MM.1S (cell line): Measurements from ENCODE around the gene LINC00305.

ENCODE experiments used
- DNase-seq: peaks from one replicate; pipeline ENCODE4 v3.0.0-alpha.2; 2015
- H2AFZ ChIP-seq: fragments of 300-600 bp; sonication (generic); 2 replicates; pipeline ENCODE4 v1.6.0; 2016; ENCODE audit warnings: antibody characterized with exemption, low read length
- H3F3A ChIP-seq: fragments of 300-600 bp; sonication (generic); 2 replicates; pipeline ENCODE4 v1.6.1; 2016; ENCODE audit warnings: mild to moderate bottlenecking, antibody characterized with exemption, low read length, moderate library complexity, mixed read lengths; ENCODE audit not compliant: insufficient read depth
- H3K27ac ChIP-seq: fragments of 300-600 bp; sonication (generic); 2 replicates; pipeline ENCODE4 v1.5.1; 2016; ENCODE audit warnings: mild to moderate bottlenecking, low read length
- H3K27me3 ChIP-seq: fragments of 300-600 bp; sonication (generic); replicated peaks from 2 replicates; pipeline ENCODE4 v1.6.0; 2016; ENCODE audit warnings: low read length; ENCODE audit not compliant: insufficient read depth
- H3K36me3 ChIP-seq: fragments of 300-600 bp; sonication (generic); replicated peaks from 2 replicates; pipeline ENCODE4 v1.6.1; 2016; ENCODE audit warnings: mild to moderate bottlenecking, low read length, mixed read lengths; ENCODE audit not compliant: insufficient read depth
- H3K4me1 ChIP-seq: fragments of 300-600 bp; sonication (generic); 2 replicates; pipeline ENCODE4 v1.6.1; 2016; ENCODE audit warnings: low read length, mixed read lengths
- H3K4me2 ChIP-seq: fragments of 300-600 bp; sonication (generic); 2 replicates; pipeline ENCODE4 v1.6.0; 2016; ENCODE audit warnings: low read depth, low read length
- H3K4me3 ChIP-seq: fragments of 300-600 bp; sonication (generic); 2 replicates; pipeline ENCODE4 v1.5.1; 2016; ENCODE audit warnings: low read length, mixed read lengths
- H3K79me2 ChIP-seq: fragments of 300-600 bp; sonication (generic); 2 replicates; pipeline ENCODE4 v1.6.1; 2016; ENCODE audit warnings: mixed run types, low read length, mixed read lengths
- H3K9ac ChIP-seq: fragments of 300-600 bp; sonication (generic); 2 replicates; pipeline ENCODE4 v1.6.1; 2016; ENCODE audit warnings: low read length, mixed read lengths
- H3K9me2 ChIP-seq: fragments of 300-600 bp; sonication (generic); replicated peaks from 2 replicates; pipeline ENCODE4 v1.6.1; 2016; ENCODE audit warnings: mild to moderate bottlenecking, low read length, mixed read lengths; ENCODE audit not compliant: insufficient read depth
- H3K9me3 ChIP-seq: fragments of 300-600 bp; sonication (generic); replicated peaks from 2 replicates; pipeline ENCODE4 v1.6.1; 2016; ENCODE audit warnings: mild to moderate bottlenecking, low read length, mixed read lengths; ENCODE audit not compliant: insufficient read depth
- H4K20me1 ChIP-seq: fragments of 300-600 bp; sonication (generic); 2 replicates; pipeline ENCODE4 v1.6.1; 2016; ENCODE audit warnings: mild to moderate bottlenecking, low read length, moderate library complexity, mixed read lengths; ENCODE audit not compliant: insufficient read depth
- EZH2 ChIP-seq: fragments of 300-600 bp; sonication (generic); optimal IDR thresholded peaks from 2 replicates; pipeline ENCODE3; 2017; ENCODE audit warnings: low read depth, mild to moderate bottlenecking, antibody characterized with exemption, low read length, mixed read lengths
- EZH2phosphoT487 ChIP-seq: fragments of 300-600 bp; sonication (generic); IDR thresholded peaks from 2 replicates; pipeline ENCODE4 v1.6.1; 2018; ENCODE audit warnings: antibody characterized with exemption, low read length
- TF ChIP-seq, protein P1 (sequence below): fragments of 300-600 bp; sonication (generic); IDR thresholded peaks from 2 replicates; pipeline ENCODE4 v1.5.1; 2016; ENCODE audit warnings: antibody characterized with exemption, low read length, mixed read lengths

Gene LINC00305

DNA sequence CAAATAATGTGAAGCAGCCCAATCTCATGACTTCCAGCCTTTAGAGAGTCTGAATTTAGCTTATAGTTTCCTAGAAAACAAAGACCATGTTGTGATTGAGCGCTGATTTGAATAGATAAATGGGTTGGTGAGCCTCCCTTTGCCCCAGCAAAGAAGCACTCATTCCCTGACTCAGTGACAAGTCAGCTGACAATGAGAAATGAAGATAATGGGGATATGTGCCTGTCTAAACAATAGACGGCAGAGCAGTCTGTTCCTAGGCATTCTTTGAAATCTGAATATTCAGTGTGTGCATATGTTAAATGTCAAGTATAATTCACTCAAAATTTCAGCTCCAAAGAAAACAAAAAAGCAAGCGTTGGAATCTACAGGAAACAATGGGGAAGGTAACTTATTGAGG, 34.8 kb upstream of the LINC00305 start:
- Histone ChIP-seq H3K4me1 (no peaks in the 10 kb centered on the region), H3K4me2 (no peak overlapping the region), H4K20me1 (no peaks in the 10 kb centered on the region), H3K9me3 (no peaks in the 10 kb centered on the region), H3K9ac (no peak overlapping the region), H3K27ac (no peak overlapping the region), H3K27me3 (no peaks in the 10 kb centered on the region), H2AFZ (no peak overlapping the region), H3K4me3 (no peak overlapping the region), H3K36me3 (no peaks in the 10 kb centered on the region), H3K79me2 (no peaks in the 10 kb centered on the region), H3K9me2 (no peaks in the 10 kb centered on the region), H3F3A (no peaks in the 10 kb centered on the region)
- no peak for TF ChIP-seq EZH2
- no peak for TF ChIP-seq EZH2phosphoT487
- TF ChIP-seq, protein P1, sequence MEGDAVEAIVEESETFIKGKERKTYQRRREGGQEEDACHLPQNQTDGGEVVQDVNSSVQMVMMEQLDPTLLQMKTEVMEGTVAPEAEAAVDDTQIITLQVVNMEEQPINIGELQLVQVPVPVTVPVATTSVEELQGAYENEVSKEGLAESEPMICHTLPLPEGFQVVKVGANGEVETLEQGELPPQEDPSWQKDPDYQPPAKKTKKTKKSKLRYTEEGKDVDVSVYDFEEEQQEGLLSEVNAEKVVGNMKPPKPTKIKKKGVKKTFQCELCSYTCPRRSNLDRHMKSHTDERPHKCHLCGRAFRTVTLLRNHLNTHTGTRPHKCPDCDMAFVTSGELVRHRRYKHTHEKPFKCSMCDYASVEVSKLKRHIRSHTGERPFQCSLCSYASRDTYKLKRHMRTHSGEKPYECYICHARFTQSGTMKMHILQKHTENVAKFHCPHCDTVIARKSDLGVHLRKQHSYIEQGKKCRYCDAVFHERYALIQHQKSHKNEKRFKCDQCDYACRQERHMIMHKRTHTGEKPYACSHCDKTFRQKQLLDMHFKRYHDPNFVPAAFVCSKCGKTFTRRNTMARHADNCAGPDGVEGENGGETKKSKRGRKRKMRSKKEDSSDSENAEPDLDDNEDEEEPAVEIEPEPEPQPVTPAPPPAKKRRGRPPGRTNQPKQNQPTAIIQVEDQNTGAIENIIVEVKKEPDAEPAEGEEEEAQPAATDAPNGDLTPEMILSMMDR = no peak
- no peak for DNase-seq

DNA sequence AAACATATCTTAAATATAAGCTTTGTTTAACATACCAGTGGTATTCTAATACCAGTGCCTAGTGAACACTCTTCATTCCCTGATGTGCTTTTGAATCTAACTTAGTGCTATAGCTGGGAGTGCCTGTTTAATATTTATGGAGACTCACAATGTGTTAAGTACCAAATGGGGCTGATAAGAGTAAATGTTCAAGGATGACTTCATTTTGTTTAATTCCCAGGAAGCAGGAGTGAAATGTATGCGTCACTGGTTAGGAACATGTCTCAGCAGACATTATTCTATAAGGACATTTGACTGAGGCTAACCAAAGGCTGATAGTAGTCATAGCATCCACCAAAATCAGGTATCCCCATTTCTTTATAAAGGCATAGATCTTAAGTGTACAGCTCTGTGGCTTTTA, 31.7 kb upstream of the LINC00305 start:
- no peak overlapping the region for H3K27ac ChIP-seq
- H3K9me3 ChIP-seq = no peaks in the 10 kb centered on the region
- no peaks in the 10 kb centered on the region for H3K27me3 ChIP-seq
- no peak for DNase-seq
- H2AFZ ChIP-seq = no peak overlapping the region
- H3K4me3 ChIP-seq = no peak overlapping the region
- H3K9me2 ChIP-seq = no peaks in the 10 kb centered on the region
- no peaks in the 10 kb centered on the region for H3K79me2 ChIP-seq
- no peaks in the 10 kb centered on the region for H4K20me1 ChIP-seq
- no peaks in the 10 kb centered on the region for H3K4me1 ChIP-seq
- no peak overlapping the region for H3K9ac ChIP-seq
- H3K36me3 ChIP-seq = no peaks in the 10 kb centered on the region
- no peak for TF ChIP-seq EZH2phosphoT487
- no peak for TF ChIP-seq EZH2
- TF ChIP-seq, protein P1 = no peak
- no peaks in the 10 kb centered on the region for H3F3A ChIP-seq
- H3K4me2 ChIP-seq = no peak overlapping the region

DNA sequence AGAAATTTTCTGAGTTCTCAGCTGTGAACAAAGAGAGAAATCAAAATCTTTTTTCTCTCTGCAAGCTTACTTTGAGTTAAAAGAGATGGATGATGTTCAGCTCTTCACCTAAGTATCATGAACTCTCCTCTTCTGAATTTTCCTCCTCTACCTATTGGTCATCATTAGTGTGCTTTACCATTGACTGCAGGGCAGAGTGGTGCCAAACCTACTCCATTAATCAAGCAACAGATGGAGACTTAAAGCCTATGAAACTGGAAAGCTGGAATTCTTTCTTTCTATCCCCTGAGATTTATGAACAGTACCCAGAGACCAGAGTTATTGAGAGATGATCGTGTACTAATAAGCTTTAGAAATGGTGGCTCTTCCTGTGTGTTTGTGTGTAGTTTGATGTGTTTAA, 31.3 kb upstream of the LINC00305 start:
- Histone ChIP-seq H3K79me2 (no peaks in the 10 kb centered on the region), H3K36me3 (no peaks in the 10 kb centered on the region), H3F3A (no peaks in the 10 kb centered on the region), H3K4me1 (no peaks in the 10 kb centered on the region), H3K9ac (no peak overlapping the region), H4K20me1 (no peaks in the 10 kb centered on the region), H3K4me3 (no peak overlapping the region), H2AFZ (no peak overlapping the region), H3K27me3 (no peaks in the 10 kb centered on the region), H3K27ac (no peak overlapping the region), H3K9me3 (no peaks in the 10 kb centered on the region), H3K4me2 (no peak overlapping the region), H3K9me2 (no peaks in the 10 kb centered on the region)
- no peak for TF ChIP-seq EZH2phosphoT487
- TF ChIP-seq EZH2 = no peak
- TF ChIP-seq, protein P1 = no peak
- no peak for DNase-seq
